ENCODE measurements around the gene CD3E.
A peak's percentile ranks its signal among the peaks of the same experiment; 100 is the strongest.

Gene CD3E

GRCh38 chr11:118358071-118358470, 53.5 kb downstream of the CD3E start:
- TF ChIP-seq CTCF (IDR thresholded peaks at IDR 0.05; ENCODE audit: low read depth, low read length): no peak
- DNase-seq (ENCODE audit: extremely low read depth, low read depth): peak; percentile 32

GRCh38 chr11:118359295-118359958, 54.9 kb downstream of the CD3E start, which contains the start of gene UBE4A:
Gene UBE4A, plus strand, starts transcription at chr11:118359600. Its CDS starts 5,481 bp downstream, at chr11:118365081.
- peak; percentile 74 for DNase-seq (ENCODE audit: extremely low read depth, low read depth)
- TF ChIP-seq CTCF (IDR thresholded peaks at IDR 0.05; ENCODE audit: low read depth, low read length): no peak

- no peak for TF ChIP-seq CTCF (IDR thresholded peaks at IDR 0.05; ENCODE audit: low read depth, low read length)
- no peak for DNase-seq (ENCODE audit: extremely low read depth, low read depth)
Measured at GRCh38 chr11:118364956-118365615, 60.6 kb downstream of the CD3E start.
